NCI-H1105 (cell line): ENCODE measurements around the gene HNRNPA2B1.
A peak's percentile ranks its signal among the peaks of the same experiment; 100 is the strongest.

Source experiments
- DNase-seq: peaks from one replicate; lab custom pipeline; 2025; lab: John Stamatoyannopoulos, UW

The HNRNPA2B1 gene

GRCh38 chr7:26200444-26201246 is at the start of gene HNRNPA2B1:
Gene HNRNPA2B1 (minus strand): TSS chr7:26200746. CDS start chr7:26200577, 169 bp downstream.
- DNase-seq, result peak; percentile 98

DNA sequence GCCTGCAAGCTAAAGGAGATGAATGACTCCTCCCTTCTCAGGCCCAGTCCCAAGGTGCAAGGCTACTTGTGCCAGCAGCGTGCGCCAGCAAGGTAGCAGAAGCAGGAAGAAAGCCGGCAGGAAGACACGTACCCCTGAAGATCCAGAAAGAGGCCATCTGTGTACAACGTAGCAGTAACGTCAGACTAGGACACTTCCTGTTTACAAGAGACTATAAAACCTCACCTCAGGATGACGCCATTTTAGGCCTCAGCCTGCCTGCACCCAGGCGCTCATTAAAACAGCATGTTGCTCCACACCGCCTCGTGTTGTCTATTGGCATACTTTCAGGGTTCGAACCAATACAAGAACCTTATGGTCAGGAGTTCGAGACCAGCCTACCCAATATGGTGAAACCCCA is 49.7 kb upstream of the HNRNPA2B1 start:
- no peak for DNase-seq

DNA sequence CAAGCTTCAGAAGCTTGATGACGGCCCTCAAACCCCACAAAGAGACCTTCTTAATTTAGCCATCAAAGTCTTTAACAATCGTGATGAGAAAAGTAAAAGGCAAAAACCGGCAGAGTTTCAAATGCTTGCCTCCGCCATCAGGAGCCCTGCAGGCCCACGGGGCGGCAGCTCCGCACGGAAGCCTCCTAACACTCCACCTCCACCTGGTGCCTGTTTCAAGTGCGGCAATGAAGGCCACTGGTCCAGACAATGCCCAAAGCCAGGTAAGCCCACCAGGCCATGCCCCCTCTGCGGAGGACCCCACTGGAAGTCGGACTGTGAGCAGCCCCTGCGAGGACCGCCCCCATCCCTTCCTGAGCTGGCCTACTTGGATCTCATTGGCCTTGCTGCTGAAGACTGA is 44.6 kb upstream of the HNRNPA2B1 start:
- DNase-seq, result no peak

DNA sequence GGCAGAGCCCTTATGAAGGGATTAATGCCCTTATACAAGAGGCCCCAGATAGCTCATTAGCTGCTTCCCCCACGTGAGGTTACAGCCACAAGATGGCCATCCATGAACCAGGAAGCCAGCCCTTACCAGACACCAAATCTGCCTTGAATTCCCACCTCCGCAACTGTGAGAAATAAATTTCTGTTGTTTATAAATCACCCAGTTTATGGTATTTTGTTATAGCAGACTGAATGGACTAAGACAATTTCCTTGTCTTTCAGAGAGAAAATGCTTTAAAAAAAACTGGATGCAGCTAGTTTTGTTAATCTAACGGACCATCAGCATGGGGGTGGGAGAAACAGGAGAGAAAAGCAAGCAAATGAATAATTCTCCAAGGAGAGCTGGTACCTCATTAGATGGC is 37.5 kb upstream of the HNRNPA2B1 start:
- DNase-seq, result no peak

DNA sequence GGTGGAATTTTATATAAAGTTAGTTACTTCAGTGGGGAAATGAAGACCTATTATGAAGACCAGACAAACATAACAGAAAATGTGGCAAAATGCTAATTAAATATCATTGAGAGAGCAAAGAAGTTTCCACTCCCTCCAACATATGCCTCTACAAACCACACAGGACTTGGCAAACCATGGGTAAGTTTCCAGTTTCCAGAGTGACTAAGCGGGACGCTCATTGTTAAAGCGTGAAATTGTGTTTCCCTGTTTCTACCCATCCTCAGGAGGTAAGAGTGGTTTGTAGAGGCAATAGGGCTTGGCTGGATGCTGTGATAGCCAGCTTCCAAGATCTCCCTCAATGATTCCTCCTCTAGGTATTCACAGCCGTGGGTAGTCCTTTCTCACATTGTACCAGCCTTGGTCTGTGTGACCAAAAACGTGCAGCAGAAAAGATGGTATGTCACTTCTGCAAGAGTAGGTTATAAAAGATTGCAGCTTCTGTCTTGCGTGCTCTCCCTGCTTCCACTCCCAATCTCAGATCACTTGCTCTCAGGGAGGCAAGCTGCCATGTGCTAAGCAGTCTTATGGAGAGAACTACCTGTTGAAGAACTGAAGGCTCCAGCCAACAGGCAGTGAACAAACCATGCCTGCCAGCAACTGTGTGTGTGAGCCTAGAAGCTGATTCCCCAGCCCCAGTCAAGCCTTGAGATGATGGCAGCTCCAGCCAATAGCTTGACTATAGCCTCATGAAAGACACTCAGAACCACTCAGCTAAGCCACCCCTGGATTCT is 36.7 kb upstream of the HNRNPA2B1 start:
- no peak for DNase-seq

GRCh38 chr7:26233902-26234511 is 33.5 kb upstream of the HNRNPA2B1 start:
- DNase-seq, result no peak

- no peak for DNase-seq
Measured at GRCh38 chr7:26227987-26228386, 27.4 kb upstream of the HNRNPA2B1 start.

- DNase-seq, result no peak
Measured at GRCh38 chr7:26224359-26224758, 23.8 kb upstream of the HNRNPA2B1 start.

GRCh38 chr7:26216049-26216448 is 15.5 kb upstream of the HNRNPA2B1 start:
- no peak for DNase-seq

DNA sequence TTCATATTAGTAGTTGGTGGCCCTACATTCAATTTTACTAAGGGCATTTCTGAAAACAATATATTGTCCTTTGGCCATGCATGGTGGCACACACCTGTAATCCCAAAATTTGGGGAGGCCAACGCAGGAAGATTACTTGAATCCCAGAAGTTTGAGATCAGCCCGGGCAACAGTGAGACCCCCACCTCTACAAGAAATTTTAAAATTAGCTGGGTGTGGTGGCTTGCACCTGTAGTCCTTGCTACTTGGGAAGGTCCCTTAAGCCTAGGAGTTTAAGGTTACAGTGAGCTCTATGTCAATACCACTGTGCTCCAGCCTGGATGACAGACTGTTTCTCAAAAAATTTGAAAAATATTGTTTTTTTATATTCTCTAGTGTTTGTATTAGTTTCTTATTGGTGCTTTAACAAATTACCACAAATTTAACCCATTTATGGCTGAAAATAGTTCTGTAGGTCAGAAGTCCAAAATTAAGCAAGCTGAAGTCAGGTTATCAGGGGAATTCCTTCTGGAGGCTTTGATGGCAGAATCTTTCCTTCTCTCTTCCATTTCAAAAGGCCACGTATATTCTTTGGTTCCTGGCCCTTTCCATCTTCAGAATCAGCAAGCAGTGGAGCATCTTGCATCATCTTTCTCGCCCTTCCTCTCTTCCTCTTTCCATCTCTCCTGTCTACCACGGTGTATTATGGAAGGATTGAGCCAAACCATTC is 13.4 kb upstream of the HNRNPA2B1 start:
- DNase-seq, result no peak

- no peak for DNase-seq
Measured at GRCh38 chr7:26212921-26213718, 12.6 kb upstream of the HNRNPA2B1 start.

- no peak for DNase-seq
Measured at GRCh38 chr7:26208040-26208439, 7.5 kb upstream of the HNRNPA2B1 start.

- DNase-seq, result no peak
Measured at GRCh38 chr7:26203016-26203415, 2.5 kb upstream of the HNRNPA2B1 start.

- peak; percentile 21 for DNase-seq
Measured at GRCh38 chr7:26202019-26202990, 1.8 kb upstream of the HNRNPA2B1 start.

GRCh38 chr7:26201247-26202018 is 887 bp upstream of the HNRNPA2B1 start, which contains the start of gene CBX3:
Gene CBX3 (plus strand): TSS chr7:26201745. CDS start chr7:26202999, 1,254 bp downstream.
- DNase-seq, result peak; percentile 93

GRCh38 chr7:26200038-26200443 is 505 bp downstream of the HNRNPA2B1 start:
- peak; percentile 51 for DNase-seq

GRCh38 chr7:26199301-26200037 is 1.1 kb downstream of the HNRNPA2B1 start:
- DNase-seq, result peak; percentile 52

GRCh38 chr7:26198781-26199169 is 1.8 kb downstream of the HNRNPA2B1 start:
- DNase-seq, result no peak
